ENCODE results near the gene REXO1.
"Not testable (repeated sequence)": the region's sequence is repeated elsewhere in the genome, so short reads cannot be mapped to it uniquely, and the experiment has no call there.

The REXO1 gene

DNA sequence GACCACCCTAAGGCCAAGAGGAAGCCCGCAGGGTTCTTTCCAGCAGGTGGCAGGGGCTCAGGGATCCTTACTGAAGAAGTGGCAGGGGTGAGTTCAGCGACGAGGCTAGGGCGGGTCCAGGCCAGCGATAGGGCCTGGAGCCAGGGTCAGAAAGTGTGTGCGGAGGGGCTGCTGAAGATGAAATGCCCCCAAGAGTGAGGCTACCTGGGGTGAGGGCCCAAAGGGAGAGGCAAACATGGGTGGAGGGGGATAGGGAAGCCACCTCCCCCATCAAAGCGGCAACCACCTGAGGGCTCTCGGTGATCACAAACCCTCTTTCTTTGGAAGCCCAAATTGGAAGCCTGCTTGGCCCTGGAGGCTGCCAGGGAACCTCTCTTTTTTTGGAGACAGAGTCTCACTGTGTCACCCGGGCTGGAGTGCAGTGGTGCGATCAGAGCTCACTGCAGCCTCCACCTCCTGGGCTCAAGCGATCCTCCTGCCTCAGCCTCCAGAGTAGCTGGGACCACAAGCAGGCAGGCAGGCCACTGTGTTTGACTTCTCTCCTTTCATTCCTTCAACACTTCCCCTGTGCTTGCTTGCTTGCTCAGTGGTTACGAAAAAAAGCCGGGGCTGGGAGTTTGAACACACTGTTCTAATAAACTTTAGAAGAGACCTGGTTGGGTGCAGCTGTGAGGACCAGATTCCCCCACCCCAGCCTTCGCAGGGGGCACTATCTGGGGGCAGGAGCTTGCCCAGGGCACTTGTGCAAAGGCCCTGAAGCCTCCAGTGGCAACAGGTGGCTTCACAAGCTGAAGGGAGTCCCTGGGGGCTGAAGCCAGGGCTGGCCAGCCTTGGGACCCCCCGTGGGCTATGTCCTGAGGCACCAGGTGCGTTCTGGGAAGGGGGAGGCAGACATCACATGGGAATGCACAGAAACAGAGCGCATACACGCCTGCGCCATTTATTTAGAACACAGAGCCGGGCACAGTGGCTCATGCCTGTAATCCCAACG, 34.8 kb downstream of the REXO1 start:
- no peak for DNase-seq (ENCODE audit: low spot score)

DNA sequence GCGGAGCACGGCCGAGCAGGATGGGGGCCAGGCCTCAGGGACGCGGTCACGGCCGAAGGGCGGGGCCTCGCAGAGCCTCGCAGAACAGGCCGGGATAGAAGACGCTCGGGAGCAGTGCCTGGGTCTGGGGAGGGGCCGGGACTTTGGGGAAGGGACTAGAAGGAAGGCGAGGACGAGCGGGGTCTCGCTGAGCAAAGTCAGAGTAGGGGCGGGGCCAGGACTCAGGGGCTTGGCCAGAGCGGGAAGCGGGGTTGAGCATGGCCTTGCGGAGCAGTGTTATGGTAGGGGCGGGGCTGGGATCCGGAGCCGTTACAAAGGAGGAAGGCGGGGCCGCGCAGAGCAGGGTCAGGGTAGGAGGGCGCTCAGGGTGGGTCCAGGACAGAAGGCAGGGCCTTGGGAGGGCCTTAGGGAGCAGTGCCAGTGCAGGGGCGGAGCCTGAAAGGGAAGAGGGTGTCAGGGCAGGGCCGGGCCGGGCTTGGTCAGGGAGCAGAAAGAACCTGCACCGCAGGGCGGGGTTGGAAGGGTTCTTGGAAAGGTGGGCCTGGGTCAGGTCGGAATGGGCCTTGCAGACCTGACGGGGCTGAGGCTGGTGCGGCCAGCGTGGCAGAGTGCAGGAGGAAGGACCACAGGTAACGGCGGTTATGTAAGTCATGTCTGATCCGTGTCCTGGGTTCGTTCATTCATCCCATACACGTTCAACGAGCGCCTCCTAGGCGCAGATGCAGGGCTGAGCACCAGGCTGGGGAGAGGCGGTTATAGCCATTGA, 35.7 kb downstream of the REXO1 start:
- DNase-seq (ENCODE audit: low spot score) = peak; percentile 79

- DNase-seq (ENCODE audit: low spot score) = no peak
Observed at GRCh38 chr19:1811942-1812425, 36.3 kb downstream of the REXO1 start, which contains the start of gene ATP8B3. ATP8B3 (minus strand) TSS chr19:1812276; CDS start chr19:1811736, 540 bp downstream.

DNA sequence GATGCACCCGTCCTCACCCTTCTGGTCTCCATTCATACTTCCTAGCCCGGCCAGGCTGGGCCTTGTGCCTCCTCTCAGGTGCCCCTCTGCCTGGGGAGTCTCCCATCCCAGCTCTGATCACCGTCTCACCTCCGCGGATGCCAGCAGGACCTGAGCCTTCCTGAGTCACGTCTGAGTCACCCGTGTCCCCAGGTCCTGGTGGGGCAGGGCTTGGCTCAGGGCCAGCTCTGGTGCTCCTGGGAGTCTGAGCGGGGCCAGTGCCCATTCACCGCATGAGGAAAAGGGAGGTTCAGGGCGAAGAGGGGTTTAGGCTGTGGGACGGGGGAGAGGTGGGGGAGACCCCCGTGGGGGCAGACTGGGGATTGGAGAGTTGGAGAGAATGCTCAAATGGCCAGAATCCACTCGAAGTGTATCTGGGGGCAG, 36.8 kb downstream of the REXO1 start:
- DNase-seq (ENCODE audit: low spot score) = no peak

- DNase-seq (ENCODE audit: low spot score) = no peak
Observed at GRCh38 chr19:1810439-1811160, 37.7 kb downstream of the REXO1 start.

GRCh38 chr19:1809678-1810077, 38.6 kb downstream of the REXO1 start:
- no peak for DNase-seq (ENCODE audit: low spot score)

DNA sequence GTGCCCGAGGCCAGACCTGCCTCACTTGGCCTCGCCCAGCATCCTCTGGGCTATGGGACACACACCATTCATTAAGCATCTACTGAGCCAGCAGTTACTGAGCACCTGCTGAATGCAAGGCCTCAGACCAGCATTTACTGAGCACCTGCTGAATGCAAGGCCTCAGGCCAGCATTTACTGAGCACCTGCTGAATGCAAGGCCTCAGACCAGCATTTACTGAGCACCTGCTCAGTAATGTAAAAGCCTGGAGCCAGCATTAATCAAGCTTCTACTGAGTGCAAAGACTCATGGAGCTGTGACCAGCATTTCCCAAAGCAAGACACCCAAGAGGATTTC, 39.9 kb downstream of the REXO1 start:
- DNase-seq (ENCODE audit: low spot score) = no peak

- DNase-seq (ENCODE audit: low spot score) = no peak
Observed at GRCh38 chr19:1807695-1808394, 40.4 kb downstream of the REXO1 start.

- no peak for DNase-seq (ENCODE audit: low spot score)
Observed at GRCh38 chr19:1807030-1807694, 41.1 kb downstream of the REXO1 start.

GRCh38 chr19:1806184-1807029, 41.9 kb downstream of the REXO1 start:
- no peak for DNase-seq (ENCODE audit: low spot score)

DNA sequence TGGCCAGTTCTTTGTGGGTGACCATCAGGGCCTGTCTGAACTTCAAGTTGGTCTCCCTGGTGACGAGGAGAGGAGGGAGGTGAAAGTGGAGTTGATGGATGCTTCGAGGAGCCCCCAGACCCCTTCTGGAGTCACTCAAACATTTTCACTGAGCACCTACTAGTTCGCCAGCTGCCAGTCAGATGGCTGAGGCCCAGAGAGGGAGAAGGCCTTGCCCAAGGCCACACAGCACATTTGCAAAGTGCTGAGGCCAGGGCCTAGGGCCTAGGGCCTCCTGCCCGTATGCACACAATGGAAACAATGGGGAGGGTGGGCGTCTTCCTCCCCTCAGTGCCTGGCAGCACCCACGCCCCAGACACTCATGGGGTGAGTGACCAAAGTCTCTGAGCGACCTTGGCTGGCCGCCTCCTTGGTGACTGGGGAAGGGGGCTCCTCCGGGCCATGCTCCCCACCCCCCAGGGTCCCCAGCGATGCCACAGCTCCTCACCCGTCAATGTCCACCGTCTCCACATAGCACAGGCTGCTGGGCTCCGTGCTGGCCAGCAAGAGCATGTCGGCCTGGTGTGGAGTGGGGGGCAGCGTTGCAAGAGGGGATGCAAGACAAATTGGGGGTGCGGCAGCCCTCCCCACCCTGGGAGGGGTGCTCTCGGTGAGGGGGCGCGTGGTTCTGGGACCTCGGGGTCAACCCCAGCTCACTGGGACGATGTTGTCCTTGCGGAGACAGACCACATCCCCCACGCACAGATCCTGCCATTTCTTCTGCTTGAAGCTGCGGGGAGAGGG, 42.7 kb downstream of the REXO1 start:
- no peak for DNase-seq (ENCODE audit: low spot score)

DNA sequence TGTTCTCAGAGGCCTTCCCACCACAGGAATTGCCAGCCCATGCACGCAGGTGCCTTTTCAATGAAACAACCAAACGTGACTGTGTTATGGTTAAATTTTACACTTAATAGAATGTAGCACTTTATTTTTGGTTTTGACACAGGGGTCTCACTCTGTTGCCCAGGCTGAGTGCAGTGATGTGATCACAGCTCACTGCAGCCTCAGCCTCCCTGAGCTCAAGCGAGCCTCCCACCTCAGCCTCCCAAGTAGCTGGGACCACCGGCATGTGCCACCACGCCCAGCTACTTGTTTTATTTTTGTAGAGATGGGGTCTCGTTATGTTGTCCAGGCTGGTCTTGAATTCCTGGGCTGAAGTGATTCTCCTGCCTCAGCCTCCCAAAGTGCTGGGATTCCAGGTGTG, 43.4 kb downstream of the REXO1 start:
- no peak for DNase-seq (ENCODE audit: low spot score)

DNA sequence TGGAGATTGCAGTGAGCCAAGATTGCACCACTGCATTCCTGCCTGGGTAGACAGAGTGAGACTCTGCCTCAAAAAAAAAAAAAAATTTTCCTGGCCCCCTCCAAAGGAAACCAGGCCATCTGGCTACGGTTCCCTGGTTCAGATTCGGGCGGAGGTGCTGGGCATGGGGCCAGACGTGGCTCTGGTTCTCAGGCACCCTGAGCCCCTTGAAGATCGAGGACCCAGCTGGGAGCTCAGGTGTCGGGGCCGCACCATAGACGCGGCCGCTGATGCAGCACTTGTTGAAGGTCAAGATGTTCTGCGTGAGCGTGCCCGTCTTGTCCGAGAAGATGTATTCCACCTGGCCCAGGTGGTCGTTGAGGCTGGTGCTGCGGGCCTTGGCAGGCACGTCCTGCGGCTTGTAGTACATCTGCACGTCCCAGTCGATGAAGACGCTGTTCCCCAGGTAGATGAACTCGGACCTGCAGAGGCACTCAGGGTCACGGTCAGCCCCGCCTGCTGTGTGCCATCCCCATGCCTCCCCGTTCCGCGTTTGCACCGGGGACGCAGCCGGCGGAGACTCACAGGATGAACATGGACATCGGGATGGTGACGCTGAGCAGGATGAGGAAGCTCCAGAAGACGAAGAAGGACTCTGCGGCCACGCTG, 48.5 kb downstream of the REXO1 start:
- DNase-seq (ENCODE audit: low spot score) = no peak

DNA sequence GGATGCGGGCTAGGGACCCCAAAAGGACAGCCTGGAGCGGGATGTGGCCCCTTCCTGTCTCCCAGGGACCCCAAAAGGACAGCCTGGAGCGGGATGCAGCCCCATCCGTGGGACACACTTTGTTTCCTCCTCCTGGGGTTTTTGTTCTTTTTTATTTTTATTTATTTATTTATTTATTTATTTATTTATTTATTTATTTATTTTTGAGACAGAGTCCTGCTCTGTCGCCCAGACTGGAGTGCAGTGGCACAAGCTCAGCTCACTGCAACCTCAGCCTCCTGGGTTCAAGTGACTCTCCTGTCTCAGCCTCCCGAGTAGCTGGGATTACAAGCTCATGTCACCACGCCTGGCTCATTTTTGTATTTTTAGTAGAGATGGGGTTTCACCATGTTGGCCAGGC, 51.0 kb downstream of the REXO1 start:
- not testable (repeated sequence) for DNase-seq (ENCODE audit: low spot score)

GRCh38 chr19:1796395-1797142, 51.7 kb downstream of the REXO1 start:
- DNase-seq (ENCODE audit: low spot score) = no peak

DNA sequence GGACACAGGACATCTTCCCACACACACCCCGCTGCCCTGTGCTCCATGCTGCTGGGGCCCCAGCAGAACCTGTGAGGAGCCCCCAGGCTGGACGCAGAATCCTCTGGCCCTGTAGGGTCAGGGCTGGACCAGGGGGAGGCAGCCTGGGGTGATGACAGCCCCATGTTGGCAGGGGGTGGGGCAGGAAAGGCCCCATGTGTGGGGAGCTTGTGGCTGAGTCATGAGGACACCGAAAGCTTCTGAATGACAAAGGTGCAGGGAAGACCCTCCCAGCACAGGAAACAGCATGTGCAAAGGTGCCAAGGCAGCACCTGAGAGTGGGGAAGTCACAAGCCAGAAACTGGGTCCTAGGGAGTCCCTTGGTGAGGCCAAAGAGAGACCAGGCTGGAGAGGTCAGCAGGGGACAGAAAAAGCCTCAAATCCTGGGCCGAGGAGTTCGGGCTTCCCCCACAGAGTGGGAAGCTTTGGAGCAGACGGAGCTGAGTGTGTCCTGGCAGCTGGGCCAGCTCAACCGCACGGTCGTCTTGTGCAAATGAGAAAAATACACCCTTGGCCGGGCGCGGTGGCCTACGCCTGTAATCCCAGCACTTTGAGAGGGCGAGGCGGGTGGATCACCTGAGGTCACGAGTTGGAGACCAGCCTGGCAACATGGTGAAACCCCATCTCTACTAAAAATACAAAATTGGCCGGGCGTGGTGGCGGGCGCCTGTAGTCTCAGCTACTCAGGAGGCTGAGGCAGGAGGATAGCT, 53.7 kb downstream of the REXO1 start:
- no peak for DNase-seq (ENCODE audit: low spot score)

- no peak for DNase-seq (ENCODE audit: low spot score)
Observed at GRCh38 chr19:1791879-1792278, 56.4 kb downstream of the REXO1 start.

Data from Ammon's horn (tissue), 1 donor.